ENCODE data around the gene EPHA2.

DNA sequence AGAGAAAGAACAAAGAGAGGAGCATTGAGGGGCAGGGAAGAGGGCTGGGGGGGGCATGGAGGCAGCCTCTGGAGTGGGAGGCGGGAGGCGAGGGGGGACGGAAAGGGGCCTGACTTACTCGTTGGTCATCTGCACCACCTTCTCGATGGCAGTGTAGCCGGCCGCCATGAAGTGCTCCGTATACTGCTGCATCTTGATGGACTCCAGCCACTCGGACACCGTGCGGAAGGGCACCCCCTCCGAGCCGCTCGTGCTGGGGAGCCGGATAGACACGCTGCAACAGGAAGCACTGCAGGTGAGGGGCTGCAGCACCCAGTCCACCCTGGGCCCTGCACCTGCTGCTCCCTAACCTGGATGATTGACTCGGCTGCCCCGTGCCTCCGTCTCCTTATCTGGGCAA, 26.6 kb downstream of the EPHA2 start:
- TF ChIP-seq, protein P1, sequence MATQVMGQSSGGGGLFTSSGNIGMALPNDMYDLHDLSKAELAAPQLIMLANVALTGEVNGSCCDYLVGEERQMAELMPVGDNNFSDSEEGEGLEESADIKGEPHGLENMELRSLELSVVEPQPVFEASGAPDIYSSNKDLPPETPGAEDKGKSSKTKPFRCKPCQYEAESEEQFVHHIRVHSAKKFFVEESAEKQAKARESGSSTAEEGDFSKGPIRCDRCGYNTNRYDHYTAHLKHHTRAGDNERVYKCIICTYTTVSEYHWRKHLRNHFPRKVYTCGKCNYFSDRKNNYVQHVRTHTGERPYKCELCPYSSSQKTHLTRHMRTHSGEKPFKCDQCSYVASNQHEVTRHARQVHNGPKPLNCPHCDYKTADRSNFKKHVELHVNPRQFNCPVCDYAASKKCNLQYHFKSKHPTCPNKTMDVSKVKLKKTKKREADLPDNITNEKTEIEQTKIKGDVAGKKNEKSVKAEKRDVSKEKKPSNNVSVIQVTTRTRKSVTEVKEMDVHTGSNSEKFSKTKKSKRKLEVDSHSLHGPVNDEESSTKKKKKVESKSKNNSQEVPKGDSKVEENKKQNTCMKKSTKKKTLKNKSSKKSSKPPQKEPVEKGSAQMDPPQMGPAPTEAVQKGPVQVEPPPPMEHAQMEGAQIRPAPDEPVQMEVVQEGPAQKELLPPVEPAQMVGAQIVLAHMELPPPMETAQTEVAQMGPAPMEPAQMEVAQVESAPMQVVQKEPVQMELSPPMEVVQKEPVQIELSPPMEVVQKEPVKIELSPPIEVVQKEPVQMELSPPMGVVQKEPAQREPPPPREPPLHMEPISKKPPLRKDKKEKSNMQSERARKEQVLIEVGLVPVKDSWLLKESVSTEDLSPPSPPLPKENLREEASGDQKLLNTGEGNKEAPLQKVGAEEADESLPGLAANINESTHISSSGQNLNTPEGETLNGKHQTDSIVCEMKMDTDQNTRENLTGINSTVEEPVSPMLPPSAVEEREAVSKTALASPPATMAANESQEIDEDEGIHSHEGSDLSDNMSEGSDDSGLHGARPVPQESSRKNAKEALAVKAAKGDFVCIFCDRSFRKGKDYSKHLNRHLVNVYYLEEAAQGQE (IDR thresholded peaks at IDR 0.05; ENCODE audit: insufficient read depth in 1 of 2, low read depth in 2 of 2, low read length in 2 of 2), result no peak
- no peak for TF ChIP-seq TAF1 (IDR thresholded peaks at IDR 0.05; ENCODE audit: borderline replicate concordance, insufficient read depth, low read length)
- TF ChIP-seq POLR2AphosphoS5 (IDR thresholded peaks at IDR 0.05; ENCODE audit: low read depth, low read length), result no peak

Data from PFSK-1 (cell line).